HG03095 (cell line): ENCODE data around the gene PLA2G4F.

Experiments used
- ATAC-seq: cut with Tn5 transposase; IDR thresholded peaks from one replicate; pipeline ENCODE4 v1.9.1; 2021; ENCODE audit warnings: moderate library complexity; ENCODE audit not compliant: unreplicated experiment

Gene PLA2G4F

DNA sequence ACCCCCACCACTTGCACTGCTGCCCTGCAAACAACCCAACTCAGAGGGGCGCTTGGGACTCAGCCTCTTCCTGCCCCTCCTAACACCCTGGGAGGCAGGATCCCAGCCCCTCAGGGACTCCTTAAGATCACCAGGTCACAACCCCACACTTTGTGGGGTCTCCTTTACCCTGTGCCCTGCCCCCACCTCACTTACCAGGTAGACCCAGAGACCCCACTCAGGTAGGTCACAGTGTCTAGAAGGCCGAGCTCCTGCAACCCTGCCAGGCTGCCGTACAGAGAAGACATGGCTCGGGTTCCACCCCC lies 9.1 kb downstream of the PLA2G4F start:
- no peak for ATAC-seq

DNA sequence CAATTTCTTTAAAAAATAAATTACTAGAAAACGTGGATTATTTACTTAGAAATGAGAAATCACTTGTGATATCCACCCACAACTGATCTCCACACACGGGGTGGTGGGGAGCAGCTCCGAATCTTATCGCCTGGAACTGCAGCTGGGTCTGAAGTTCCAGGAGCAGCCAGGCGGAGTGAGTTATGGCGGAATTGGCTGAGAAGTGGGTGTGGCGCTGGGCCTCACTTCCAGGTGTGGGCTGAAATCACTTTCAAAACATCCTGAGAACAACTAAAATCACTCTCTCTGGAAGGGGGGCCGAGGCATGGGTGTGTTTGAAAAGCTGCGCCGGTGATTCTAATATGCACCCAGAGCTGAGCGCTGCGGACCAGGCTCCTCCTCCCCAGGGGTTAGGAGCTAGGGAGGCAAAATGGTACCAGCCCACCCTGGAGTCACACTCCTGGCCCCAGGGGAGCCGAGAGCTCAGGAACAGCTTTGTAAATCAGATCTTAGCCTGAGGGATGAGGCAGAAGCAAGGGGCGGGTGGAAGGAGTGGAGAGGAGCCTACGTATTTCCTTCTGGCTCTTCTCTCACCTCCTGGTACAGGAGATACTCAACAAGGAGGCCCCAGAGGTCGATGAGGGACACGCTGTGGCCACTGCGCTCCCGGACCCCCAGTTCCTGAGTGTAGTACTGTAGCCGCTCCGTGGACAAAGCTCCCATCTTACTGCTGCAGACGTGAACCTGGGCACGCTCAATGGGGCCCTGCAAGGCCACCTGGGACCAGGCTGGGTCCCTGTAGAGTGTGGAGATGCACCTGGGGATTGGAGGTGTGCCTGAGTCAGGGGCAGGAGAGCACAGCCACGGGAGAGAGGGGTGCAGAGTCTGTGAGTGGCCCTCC lies 9.6 kb downstream of the PLA2G4F start:
- ATAC-seq = no peak

DNA sequence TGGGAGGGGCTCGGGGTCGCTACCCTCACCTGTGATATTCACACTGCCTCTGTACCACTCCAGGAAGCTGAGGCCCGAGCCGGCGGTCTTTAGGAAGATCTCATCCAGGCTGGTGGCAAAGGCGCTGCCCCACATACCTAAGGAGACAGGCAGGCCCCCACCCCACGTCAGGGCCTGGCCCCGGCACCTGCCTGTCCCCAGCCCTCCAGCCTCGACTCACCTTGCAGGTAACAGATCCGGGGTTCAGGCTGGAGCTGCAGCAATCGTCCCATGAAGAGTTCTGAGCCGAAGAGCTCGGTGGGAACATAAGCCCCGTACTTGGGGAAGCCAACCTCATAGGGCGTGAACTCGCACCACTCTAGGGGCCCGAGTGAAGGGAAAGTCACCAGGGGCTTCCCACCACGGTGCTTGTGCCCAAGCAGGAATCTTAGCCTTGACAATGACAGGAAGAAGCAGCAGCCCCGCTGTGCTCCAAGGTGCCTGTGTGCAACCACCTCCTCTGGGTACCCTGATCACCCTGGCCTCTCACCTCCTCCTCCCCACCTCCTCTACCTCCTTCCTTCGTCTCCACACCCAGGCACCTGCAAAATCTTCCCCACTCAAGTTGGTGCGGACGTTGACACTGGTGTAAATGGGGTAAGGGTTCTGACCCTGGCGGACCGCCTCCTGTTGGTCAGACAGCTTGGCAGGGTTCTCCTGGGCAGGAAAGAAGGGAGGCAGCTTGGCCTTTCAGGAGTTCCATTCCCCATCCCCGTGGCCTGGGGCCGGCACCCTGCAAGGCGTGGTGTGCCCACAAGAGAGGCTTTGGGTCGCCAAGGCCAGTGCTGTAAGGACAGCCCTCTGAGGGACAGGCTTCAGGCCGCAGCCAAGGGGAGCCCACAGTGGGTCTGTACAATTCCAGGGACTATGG lies 10.6 kb downstream of the PLA2G4F start:
- ATAC-seq = no peak

DNA sequence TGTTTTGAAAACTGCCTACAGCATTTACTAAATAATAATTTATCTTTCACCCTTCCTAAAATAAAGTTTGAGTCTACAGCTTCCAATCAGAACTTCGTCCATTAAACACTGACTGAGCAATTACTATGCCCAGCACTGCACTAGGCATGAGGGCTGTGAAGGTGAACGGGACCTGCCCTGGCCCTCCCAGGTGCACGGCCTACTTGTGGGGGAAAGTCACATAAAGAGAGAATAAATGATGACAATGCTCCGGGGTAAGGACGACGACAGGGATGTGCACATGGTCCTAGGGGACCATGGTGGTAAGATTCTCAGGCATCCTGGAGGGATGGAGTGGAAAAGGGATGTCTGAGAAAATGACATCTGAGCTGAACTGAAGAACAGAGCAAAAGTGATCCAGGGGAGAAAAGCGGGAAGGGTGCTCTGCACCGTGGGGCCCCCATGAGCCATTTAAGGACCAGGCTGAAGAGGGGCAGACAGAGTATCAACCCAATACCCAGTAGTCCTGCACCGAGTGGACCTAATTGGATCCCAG lies 11.5 kb downstream of the PLA2G4F start:
- ATAC-seq = no peak

DNA sequence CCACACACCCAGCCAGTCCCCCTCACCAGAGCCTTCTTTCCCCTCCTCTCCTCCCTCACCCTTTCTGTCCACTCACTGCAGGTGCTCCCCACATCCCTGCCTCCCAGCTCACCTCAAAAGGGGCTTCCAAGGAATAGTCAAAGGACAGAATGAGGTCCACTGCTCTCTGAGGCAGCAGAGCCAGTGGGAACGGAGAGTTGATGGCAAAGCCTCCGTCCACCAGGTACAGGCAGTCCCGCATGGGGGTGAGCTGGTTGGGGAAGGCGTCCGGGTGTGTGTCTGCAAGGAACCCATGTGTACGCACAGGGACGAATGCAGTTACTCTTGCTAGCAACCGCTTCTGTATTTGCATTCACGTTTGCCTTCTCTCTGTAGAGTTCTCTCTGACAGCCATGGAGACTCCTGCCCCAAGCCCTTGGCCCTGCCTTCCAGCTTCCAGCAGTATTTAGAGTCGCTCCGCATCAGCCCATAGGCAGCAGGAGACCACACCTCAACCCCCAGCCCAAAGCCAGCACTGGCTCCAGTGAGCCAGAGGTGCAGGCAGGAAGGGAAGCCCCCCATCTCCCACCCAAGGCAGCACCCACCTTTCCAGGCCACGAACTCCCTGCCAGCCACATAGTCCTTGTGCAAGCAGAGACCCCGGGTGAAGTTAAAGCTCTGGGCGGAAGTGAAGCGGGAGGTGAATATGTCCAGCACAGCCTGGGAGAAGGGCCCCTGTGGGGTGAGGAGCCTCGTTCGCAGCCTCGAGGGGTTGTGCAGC lies 12.4 kb downstream of the PLA2G4F start:
- no peak for ATAC-seq

- ATAC-seq = no peak
These were observed 13.1 kb downstream of the PLA2G4F start for GRCh38 chr15:42143356-42143755.

DNA sequence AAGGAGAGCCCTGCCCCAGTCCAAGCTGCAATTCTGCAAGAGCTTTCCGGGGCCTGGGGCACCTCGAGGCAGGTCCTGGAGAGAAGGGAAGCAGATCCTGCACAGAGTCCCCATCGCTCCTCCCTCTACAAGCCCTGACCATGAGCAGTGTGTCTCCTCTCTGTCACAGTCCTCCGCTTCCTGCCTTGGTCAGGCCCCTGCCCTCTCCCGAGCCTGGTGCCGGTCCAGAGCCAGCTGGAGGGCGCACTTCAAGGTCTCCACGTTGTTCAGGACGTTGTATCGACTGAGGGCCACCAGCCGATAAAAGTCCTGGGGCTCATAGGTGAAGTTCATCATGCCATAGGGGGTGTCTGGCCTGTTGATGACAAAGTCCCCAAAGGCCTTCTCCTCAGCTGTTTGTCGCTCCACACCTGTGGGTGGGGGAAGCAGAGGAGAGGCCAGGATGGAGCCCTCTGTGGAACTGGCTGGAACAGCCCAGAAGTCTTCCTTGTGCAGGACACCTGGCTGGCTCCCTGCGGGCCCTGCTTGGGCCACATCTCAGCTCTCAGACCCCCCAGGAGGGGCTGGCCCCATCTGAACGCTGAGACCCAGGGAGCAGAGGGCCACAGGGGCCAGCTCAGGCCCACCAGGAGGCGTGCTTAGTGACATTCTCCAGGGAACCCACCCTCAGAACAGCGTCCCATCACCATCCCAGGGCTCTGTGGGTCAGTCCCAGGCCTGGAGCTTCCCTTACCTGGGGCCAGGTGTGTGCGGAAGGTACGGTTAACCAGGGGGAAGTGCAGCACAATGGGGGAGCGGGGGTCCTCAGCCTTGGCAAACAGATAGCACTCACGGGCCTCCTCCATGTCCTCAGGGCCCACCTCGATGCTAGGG lies 14.4 kb downstream of the PLA2G4F start:
- no peak for ATAC-seq

DNA sequence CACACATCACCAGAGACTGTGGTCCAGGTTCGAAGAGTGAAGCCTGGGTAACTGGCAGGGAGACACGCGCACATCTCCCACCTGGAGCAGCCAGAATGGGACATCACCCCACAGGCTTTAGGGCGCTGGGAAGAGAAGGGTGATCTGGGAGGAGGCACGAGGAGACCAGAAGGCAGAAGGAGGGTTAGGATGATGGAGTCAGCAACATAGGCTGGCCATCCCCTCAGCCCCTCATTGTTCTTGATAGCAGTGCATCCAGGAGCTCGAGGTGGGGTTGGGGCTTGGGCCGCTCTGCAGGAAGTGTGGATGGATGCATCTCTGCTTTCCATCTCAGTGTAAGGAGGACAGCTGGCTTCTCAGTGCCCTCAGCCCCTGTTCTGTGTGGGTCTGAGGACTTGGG lies 15.2 kb downstream of the PLA2G4F start:
- no peak for ATAC-seq

GRCh38 chr15:42140383-42141070 lies 15.9 kb downstream of the PLA2G4F start:
- no peak for ATAC-seq

DNA sequence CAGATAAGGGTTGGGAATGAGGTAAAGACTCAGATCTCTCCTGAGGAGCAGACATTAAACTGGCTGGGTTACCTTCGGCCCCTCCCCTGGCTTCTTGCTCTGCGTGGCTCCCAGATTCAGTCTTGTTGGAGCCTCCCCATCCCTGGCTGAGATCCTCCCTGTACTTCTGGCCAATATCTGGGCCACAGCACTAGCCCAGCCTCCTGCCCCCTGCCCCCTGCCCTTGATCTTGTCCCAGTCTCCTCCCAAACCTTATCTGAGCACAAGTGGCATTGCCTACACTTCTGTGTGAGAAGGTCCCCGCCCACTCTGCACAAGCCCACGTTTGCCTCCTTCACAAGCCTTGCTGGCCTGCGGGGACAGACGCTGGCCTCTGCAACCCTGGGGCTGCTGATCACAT lies 16.8 kb downstream of the PLA2G4F start:
- no peak for ATAC-seq

DNA sequence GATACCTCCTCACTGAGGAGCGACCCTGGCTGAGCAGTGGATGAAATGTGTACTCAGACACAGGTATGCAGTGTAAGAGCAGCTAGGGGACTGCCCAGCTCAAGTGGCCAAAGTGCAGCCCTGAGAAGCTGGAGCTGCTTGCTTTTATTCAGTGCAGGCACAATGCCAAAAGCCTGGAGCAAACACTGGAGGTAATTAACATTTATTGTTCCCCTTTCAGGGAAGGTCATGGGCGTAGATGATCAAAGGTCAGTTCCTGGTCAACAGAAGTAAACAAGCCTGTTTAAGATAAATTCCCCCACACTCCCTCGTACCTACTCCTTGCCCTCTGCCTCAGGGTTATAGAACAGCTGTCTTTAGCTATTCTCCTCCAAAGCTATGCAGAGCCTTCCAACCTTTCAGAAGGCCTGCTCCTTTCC lies 17.5 kb downstream of the PLA2G4F start:
- ATAC-seq = no peak

DNA sequence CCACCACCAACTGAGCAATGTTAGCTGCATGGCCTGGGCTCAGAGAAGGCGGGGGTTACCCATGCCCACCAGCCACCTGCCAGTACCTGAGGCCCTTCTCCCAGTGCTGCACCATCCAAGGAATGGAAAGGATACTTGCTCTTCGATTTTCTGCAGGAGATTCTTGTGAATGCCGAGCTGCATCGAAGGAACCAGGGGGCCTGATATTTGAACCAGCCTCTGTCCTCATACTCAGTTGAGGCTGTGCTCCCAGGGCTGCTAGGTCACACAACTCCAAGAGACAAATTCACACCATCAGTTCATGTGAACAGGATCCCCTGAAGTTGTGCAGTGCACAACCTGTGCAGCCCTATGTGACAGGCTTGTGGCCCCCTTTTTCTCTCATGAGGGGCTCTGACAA lies 18.0 kb downstream of the PLA2G4F start:
- no peak for ATAC-seq

- no peak for ATAC-seq
These were observed 18.8 kb downstream of the PLA2G4F start for GRCh38 chr15:42137461-42138261.

- no peak for ATAC-seq
These were observed 19.9 kb downstream of the PLA2G4F start for GRCh38 chr15:42136513-42136912.

- ATAC-seq = no peak
These were observed 21.1 kb downstream of the PLA2G4F start for GRCh38 chr15:42135351-42135750.

DNA sequence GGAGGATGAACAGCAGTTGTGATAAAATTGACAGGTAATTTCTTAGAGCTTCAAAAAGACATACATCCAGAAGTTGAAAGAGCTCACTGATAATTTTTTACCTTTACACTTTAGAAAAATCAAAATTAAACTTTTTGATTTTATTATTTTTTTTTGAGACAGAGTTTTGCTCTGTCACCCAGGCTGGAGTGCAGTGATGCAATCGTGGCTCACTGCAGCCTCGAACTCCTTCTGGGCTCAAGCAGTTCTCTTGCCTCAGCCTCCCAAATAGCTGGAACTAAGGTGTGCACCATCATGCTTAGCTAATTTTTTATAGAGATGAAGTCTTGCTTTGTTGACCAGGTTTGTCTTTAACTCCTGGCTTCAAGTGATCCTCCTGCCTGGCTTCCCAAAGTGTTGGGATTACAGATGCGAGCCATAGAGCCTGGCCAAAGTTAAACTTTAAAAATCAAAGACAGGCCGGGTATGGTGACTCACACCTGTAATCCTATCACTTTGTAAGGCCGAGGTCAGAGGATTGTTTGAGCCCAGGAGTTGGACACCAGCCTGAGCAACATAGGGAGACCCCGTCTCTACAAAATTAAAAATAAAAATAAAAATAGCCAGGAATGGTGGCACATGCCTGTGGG lies 21.7 kb downstream of the PLA2G4F start:
- no peak for ATAC-seq

DNA sequence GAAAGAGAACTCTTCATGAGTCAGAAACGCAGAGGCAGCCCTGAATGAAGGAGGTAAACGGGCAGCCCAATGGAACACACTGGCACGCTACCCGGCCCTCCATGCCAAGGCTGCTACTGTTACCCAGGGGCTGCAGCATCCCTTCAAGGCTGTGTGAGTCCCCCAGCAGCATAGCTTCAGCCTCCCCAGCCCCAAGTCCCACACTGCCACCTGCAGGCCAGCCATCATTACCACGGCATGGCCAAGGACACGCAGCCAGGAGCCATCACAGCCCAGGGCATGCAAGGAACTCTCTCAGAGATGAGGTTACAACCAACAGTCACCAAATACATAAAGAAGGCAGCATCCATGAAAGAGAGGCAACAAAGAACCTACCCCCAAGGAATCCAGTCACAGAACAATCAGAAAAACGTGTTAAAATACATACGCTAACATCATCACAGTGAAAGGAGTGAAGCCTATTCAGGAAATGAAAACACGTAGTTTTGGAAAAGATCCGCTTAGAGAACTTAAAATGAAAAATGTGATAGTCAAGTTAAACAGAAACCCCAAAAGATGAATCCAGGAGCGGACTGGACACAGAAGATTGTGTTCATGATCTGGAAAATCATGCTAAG lies 22.4 kb downstream of the PLA2G4F start:
- ATAC-seq = no peak

DNA sequence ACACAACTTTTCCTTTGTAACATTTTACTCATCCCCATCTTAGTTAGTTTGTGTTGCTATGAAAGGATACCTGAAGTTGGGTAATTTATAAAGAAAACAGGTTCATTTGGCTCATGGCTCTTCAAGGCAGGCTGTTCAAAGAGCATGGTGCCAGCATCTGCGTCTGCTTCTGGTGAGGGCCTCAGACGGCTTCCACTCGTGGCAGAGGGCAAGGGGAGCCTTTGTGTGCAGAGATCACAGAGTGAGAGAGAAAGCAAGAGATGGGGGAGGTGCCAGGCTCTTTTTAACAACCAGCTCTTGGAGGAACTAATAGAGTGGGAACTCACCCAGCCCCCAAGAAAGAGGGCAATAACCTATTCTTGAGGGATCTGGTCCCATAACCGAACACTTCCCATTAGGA lies 23.1 kb downstream of the PLA2G4F start:
- ATAC-seq = no peak
